ENCODE data around the gene PCDHGB2. TPM values are rescaled to one million over a fixed set of nuclear protein-coding genes. Genes with fewer than 3 reads are reported as not detected.
"Not testable (repeated sequence)": the region's sequence is repeated elsewhere in the genome, so short reads cannot be mapped to it uniquely, and the experiment has no call there.

Gene PCDHGB2
- polyA plus RNA-seq (ENCODE audit: insufficient read length in 10 of 10): 1 to 10 TPM; 1.9 to 2.6 (median 2.2) TPM
- long read RNA-seq, donor 1: 0 reads
- long read RNA-seq, donor 2: 0 reads
- long read RNA-seq, donor 3: 0 reads
- long read RNA-seq, donor 4: 0 reads
- long read RNA-seq, donor 5, full-length matches to known transcripts: 8 of 8 reads
- long read RNA-seq, donor 5, partial matches to known transcripts: 0 of 8 reads
- long read RNA-seq, donor 5, other reads (novel, unspliced or antisense): 0 of 8 reads
- long read RNA-seq, donor 6, full-length matches to known transcripts: 1 of 1 reads
- long read RNA-seq, donor 6, partial matches to known transcripts: 0 of 1 reads
- long read RNA-seq, donor 6, other reads (novel, unspliced or antisense): 0 of 1 reads
- long read RNA-seq, donor 7, partial matches to known transcripts: 0 of 1 reads
- long read RNA-seq, donor 7, other reads (novel, unspliced or antisense): 0 of 1 reads
- long read RNA-seq, donor 8, partial matches to known transcripts: 0 of 2 reads
- long read RNA-seq, donor 8, other reads (novel, unspliced or antisense): 0 of 2 reads
- long read RNA-seq, donor 9, partial matches to known transcripts: 0 of 1 reads
- long read RNA-seq, donor 9, other reads (novel, unspliced or antisense): 0 of 1 reads

- DNase-seq: peak in 1 of 3 donors; percentile 11
Measured at GRCh38 chr5:141359790-141360426, at the start of gene PCDHGB2. PCDHGB2 (plus strand) TSS chr5:141359994; CDS start chr5:141360136, 142 bp downstream.

DNA sequence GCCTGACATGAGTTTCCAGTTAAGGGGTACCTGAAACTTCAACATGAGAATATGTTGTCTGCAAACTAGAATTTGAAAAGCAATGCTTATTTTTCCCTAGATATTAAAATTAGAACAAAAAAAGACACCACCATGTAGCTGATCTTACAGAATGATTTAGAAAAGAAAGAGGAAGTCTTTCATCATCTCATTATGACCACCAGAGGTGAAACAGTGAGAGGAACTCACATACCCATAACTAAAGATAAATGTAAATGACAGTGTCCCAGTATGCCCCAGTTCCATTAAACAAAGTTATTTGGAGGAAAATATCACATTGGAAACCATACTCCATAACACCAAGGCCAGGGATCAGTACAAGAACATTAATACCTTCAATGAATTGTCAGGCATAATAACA, 46.1 kb upstream of the PCDHGB2 start:
- no peak for DNase-seq

DNA sequence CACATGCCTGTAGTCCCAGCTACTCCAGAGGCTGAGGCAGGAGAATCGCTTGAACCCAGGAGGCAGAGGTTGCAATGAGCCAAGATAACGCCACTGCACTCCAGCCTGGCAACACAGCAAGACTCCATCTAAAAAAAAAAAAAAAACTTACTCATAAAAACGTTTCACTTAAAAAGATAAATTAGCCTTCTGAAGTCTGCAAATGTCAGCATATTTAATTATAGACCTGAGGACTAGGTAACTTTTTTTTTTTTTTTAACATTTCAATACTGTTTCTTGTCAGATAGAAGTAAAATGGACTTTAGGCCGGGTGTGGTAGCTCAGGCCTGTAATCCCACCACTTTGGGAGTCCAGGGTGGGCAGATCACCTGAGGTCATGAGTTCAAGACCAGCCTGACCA, 42.8 kb upstream of the PCDHGB2 start:
- DNase-seq: not testable (repeated sequence)

- no peak for DNase-seq
Measured at GRCh38 chr5:141319202-141319601, 40.6 kb upstream of the PCDHGB2 start.

GRCh38 chr5:141319699-141320098, 40.1 kb upstream of the PCDHGB2 start:
- no peak for DNase-seq

- peak; percentile 91 to 97 (median 96) for DNase-seq
Measured at GRCh38 chr5:141320225-141321169, 39.3 kb upstream of the PCDHGB2 start, which contains the start of gene TAF7. TAF7 (minus strand) TSS chr5:141320784; CDS start chr5:141320044, 740 bp downstream.

DNA sequence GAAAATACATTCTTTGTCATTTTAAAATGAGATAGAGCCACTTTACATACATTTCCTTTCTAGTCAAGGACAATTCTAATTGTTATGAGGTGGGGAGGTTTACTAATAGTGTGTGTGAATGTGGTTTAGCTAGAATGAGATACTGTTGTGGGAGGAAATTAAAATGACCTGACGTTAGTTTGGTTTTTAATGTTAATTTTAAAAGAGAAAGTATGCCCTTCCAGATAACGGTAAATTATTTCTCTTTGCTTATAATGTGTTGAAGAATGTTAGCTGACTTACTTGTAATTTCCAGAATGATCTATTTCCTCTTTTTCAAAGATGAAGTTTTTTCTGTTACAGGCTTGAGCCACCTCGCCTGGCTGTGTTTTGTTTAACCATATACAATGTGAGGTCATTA, 37.5 kb upstream of the PCDHGB2 start:
- DNase-seq: no peak

- peak; percentile 37 to 53 (median 45) for DNase-seq
Measured at GRCh38 chr5:141326088-141326854, 33.5 kb upstream of the PCDHGB2 start.

- no peak for DNase-seq
Measured at GRCh38 chr5:141328231-141328630, 31.6 kb upstream of the PCDHGB2 start.

DNA sequence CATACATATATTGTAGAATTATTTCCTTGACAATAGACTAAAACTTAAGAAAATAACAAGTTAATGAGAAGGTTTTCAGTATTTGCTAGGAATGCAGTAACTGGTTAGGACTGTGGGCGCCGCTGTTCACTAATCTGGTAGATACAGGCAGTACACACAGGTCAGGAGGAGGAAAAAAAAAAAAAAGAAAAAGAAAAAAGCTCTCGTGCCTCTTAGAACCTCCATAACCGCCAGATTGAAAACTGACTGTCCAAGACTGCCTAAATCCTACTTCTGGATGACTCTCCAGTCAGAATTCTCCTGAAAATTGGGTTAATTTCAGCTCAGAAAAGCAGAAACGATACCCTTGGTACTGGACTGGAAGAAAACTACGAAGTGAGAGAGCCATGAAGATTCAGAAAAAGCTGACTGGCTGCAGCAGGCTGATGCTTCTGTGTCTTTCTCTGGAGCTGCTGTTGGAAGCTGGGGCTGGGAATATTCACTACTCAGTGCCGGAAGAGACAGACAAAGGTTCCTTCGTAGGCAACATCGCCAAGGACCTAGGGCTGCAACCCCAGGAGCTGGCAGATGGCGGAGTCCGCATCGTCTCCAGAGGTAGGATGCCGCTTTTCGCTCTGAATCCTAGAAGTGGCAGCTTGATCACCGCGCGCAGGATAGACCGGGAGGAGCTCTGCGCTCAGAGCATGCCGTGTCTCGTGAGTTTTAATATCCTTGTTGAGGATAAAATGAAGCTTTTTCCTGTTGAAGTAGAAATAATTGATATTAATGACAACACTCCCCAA, 29.3 kb upstream of the PCDHGB2 start, which contains the start of gene PCDHGA1:
TSS of gene PCDHGA1 (plus strand) at position 216 of the 782 bp plus-strand sequence.
- no peak for DNase-seq

DNA sequence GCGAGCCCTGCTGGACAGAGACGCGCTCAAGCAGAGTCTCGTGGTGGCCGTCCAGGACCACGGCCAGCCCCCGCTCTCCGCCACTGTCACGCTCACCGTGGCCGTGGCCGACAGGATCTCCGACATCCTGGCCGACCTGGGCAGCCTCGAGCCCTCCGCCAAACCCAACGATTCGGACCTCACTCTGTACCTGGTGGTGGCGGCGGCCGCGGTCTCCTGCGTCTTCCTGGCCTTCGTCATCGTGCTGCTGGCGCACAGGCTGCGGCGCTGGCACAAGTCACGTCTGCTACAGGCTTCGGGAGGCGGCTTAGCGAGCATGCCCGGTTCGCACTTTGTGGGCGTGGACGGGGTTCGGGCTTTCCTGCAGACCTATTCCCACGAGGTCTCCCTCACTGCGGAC, 27.2 kb upstream of the PCDHGB2 start:
- not testable (repeated sequence) for DNase-seq

DNA sequence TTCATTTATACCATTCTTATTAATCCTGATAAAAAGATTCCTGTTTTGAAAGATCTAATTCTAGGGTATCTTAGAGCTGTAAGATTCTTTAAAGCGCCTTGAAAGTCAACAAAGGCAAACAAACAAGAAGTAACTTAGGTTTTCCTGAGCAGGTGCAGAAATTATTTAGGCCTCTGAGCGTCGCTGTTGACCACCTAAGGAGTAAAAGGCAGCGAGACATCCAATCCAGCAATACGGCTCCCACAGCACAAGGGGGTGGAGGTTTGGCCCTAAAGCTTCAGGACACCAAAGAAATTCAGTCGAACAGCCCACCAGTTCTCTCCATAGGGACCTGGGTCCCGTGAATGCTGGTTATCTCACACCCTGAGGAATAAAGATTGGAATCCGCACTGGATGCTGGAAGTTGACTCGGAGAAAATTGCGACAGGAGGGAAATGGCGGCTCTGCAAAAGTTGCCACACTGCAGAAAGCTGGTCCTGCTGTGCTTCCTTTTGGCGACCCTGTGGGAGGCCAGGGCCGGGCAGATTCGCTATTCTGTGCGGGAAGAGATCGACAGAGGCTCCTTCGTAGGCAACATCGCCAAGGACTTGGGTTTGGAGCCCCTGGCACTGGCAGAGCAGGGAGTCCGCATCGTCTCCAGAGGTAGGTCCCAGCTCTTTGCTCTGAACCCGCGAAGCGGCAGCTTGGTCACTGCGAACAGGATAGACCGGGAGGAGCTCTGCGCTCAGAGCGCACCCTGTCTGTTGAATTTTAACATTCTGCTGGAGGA, 21.1 kb upstream of the PCDHGB2 start, which contains the start of gene PCDHGA2:
TSS of gene PCDHGA2 (plus strand) at position 223 of the 769 bp plus-strand sequence.
- DNase-seq: peak; percentile 19 to 53 (median 34)

- DNase-seq: not testable (repeated sequence)
Measured at GRCh38 chr5:141340781-141341354, 18.9 kb upstream of the PCDHGB2 start.

DNA sequence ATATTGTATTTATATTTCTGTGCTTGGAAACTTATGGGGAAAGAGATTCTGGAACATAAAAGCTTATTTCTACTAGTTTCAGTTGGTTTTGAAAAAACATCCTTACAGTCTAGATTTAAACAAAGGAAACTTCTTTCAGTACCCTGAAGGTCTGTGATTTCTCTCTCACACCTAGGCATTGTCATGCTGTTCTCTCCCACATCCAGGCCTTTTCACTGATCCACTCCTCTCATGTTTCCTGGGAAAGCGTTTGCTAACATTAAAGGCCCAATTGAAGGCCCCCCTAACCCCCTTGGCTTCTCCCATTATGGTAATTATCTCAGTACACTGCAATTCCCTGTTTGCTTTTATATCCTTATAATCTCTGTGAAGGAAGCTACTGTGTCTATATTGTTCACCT, 17.0 kb upstream of the PCDHGB2 start:
- DNase-seq: no peak

DNA sequence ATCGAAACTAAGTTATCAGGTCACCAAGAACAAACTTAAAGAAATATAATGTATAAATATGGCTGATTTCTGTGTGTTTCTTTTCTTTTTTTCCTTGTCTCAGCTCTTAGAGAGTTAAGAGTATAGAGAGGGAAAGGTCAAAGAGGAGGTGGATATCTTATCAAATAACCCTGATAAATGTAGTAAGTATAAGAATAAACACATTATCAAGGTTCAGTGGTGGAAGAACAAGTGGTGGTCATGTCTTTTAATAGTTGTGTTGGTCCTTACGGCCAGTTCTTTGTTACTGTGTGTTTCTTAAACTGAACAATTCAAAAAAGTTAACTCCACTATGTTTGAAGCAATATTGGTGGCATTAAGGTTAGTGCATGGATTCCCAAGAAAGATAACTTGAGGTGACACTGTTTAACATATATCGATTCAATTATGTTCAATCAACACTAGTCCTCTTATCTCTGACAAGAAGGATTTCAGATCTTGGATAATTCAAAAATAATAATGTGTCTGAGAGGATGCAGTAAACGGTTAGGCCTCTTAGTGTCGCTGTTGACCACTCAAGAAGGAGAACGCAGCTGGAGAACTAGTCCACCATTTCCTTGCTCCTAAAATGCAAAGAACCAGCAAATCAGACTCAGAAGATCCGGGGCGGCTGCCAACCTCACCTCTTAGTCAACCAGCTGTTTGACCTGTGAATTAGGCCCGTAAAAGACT, 16.4 kb upstream of the PCDHGB2 start, which contains the start of gene PCDHGA3:
TSS of gene PCDHGA3 (plus strand) at position 588 of the 711 bp plus-strand sequence. CDS start 205 bp downstream, outside the sequence.
- DNase-seq: peak in 1 of 3 donors; percentile 14

- DNase-seq: peak in 1 of 3 donors; percentile 17
Measured at GRCh38 chr5:141343953-141344463, 15.8 kb upstream of the PCDHGB2 start.

DNA sequence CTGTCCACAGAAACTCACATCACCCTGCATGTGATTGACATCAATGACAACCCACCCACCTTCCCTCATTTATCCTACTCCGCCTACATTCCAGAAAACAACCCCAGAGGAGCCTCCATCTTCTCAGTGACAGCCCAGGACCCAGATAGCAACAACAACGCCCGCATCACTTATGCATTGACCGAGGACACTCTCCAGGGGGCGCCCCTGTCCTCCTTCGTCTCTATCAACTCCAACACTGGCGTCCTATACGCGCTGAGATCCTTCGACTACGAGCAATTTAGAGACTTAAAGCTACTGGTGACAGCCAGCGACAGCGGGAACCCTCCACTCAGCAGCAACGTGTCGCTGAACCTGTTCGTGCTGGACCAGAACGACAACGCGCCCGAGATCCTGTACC, 14.5 kb upstream of the PCDHGB2 start:
- DNase-seq: no peak
